ENCODE data around the gene DNAJC11.
"Not testable (repeated sequence)": the region's sequence is repeated elsewhere in the genome, so short reads cannot be mapped to it uniquely, and the experiment has no call there.

Gene DNAJC11

DNA sequence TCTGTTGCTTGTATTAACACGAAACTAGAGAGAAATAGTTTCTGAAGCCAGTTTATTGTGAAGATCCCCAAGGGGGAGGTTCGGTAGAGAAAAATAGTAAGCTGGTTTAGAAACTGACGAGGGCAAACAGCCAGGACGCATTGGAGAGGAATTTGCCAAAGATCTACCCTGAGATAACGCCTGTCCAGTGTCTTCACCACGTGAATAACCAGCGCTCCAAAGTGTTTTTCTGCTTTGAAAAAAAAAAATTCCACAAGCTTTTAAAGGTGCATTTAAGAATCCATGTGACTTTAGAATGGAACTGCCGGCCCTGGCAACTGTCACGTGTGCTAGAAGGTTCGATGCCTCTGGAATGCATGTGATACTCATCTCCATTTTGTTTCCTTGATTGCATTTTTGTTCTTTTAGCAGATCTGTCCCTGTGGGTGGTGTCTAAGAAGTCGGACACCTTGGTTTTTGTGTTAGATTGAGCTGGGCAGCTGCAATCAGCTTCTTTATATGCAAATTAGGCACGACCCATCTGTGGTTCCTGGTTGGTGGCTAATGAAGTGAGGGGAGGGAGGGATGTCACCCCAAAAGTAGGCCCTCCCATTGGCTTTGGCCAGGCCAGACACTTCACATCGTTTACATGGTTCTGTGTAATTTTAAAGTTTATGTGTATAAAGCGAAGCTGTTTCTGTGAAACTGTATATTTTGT lies 78.2 kb downstream of the DNAJC11 start:
- DNase-seq: no peak

DNA sequence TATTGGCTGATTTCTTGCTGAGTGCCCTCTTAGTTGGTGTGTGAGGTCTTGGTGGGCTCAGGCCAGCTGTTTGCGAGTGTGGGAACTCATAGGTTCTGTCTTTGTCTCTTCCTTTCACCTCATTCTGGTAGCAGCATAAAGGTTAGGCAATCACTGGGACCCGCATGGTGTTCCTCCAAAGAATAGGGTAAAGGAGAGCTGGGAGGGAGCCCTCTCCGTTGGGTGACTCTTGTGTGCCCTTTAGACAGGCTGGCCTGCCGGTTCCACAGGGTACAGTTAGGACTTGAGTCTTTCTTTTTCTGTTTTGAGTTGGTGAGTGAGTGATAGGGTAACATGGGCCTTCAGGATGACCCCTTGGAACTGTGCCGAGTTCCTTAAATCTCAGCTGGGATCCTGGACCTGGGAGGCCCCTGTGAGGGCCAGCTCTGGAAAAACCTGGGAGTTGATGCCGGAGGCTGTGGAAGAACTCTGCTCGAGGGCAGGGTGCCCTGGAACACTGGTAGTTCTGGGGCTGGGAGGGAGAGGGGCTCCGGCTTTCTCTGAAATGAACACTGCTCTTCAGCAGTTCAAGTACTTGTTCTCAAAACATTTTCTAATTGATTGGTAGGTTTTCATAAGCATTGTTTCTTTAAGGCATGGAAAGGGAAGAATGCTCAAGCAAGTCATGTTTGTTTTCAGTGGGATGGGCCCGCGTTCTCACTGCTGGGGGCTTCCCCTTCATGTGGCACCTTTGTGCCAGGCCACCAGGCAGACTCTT lies 79.0 kb downstream of the DNAJC11 start:
- no peak for DNase-seq

DNA sequence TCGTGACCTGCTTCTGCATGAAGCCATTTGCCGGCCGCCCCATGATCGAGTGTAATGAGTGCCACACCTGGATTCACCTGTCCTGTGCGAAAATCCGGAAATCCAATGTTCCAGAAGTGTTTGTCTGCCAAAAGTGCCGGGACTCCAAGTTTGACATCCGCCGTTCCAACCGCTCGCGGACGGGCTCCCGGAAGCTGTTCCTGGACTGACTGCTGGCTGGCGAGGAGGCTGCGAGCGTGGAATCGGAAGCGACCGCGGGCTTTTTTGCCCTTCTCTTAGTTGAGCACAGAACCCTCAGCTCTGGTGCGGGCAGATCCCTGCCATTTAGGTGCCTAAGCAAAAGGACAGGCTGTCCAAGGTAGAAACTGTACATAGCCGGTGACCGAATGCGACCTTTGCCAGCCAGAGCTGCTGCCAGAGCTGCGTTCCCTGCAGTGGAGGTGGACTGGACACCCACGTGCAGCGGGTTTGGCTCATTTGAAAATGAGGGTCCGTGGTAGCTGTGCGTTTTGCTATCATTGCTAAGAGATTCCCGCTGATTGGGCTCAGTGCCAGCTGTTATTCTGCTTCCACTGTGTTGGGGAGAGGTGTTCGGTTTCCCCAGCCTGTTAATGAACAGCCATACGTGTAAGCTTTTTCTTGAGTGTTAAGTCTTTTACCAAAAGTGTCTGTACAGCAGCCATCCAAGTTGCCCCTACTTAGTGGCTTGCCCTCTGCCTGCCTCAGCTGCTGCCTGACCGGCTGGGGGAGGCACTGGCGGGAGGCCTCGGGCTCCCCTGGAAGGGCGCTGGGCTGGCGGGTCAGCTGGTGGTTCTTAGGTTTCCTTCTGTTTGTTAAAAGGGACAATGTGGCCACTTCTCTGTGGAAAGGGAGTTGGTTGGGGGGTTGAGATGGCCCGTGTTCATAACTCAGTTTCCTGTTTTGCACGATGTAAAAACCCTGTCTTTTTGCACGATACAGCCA lies 79.9 kb downstream of the DNAJC11 start:
- DNase-seq: no peak

DNA sequence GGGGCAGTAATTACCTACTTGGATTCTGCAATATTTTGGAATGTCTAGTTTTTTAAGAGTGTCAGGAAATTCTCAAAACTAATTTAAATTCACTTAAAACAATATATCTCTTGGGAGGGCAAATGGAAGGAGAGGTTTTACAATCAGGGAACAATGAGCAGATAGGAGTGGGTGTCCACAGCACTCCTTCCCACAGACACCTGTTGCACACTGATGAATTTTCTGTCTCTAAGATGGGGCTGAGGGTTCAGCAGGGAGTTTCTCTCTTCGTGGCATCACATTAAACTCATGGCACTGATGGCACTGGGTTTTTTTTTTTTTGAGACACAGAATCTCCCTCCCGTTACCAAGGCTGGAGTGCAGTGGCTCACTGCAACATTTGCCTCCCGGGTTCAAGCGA lies 82.6 kb downstream of the DNAJC11 start:
- no peak for DNase-seq

DNA sequence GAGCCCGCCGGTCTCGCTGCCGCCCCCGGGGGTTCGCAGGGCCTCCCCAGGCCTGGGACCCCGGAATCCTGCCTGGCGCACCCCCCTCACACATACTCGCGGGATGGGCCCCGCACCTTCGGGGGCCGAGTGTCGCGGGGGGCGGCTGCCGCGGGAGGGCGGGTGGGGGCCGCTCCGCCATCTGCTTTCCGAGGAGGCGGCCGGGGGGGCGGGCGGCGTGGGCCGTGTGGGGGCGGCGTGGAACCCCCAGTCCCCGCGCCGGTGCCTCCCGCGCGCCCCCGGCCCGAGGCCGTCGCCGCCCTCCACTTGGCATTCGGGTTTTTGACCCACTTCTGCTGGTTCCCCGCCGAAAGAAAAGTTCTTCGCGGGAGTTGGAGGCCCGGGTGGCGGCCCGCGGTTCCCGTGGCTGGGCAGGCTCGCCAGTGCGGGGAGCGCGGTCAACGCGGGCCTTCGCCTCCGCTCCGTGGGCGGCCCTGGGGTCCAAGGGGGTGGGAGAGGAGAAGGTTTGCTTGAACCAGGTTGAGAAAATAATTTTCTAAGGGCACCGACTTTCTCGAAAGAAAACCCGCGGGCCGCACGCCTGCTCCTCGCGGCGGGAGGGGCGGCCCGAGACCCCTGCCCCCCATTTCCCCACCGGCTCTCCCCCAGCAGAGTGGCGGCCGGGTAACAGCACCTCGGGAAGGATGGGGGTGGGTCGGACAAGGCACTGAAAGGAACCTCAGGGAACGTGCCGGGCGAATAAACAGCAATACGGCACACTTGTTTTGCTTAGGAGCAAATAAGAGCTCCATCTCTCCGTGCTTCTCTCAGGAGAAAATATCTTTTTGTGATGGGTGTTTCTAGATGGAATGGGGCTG lies 86.5 kb downstream of the DNAJC11 start:
- no peak for DNase-seq

DNA sequence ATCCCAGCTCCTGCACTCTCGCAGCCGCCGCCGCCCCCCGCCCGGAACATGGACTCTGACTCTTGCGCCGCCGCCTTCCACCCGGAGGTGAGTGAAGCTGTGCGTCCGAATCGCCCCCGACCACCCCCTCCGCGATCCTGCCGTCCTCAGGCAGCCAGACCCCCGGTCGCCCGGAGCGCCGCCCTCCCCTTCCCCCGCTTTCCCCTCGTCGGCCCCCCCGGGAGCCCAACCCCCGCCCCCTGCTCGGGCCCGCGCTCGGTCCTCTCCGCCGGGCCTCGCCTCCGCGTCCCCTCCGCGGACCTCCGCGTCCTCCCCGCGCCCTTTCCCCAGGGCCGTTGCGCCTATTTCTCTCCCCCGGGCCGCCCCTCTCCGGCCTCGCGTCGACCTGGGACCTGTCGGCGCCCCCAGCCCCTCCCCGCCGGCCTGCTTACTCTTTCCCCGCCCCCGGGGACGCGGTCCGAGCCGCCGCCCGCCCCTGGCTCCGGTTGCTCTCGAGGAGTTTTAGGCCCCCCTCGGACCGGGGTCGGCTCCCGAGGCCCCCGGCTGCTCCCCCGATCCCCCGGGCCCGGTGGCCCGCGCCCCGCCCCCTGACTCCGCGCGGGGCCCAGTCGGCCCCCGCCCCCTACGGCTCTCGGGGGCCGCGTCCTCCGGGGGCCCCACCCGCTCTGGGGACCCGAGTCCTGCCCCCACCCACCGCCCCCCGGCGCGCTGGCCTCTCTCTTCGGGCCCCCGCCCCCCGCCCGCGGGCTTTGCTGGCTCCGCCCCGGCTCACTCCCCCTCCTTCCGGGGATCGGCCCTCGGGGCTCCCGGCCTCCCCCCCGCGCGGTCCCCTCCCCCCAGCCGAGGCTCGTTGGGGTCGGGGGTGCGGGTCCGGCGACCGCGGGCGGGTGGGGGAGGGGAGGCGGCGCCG lies 87.3 kb downstream of the DNAJC11 start:
- DNase-seq: peak; percentile 61 to 65

DNA sequence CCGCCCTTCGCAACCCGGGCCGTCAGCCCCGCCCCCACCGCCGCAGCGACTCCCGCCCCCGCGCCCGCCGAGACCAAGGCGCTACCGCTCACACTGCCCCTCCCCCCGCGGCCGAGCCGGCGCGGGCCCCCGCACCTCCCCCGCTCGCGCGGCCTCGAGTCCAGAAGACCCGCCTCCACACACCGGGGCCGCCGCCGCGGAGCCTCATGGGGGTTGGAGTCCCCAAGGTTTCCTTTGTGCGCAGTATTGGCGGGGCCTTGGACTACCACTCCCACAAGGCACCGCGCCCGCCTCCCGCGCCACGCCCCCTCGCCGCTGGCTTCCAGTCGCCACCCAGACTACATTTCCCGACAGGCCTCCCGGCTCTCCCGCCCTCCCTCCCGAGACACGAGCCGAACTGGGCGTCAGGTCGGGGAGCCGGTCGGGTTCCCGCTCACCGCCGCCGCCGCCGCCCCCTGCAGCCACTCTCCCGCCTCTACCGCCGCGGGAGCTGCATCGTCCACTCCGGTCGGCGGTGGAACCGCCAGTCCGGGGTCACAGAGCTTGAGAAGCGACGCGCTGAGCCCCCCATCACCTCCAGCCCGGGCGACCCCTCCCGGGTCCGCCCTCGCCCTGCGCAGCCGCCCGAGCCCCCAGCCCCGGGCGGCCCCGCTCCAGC lies 88.1 kb downstream of the DNAJC11 start, which contains the start of gene PHF13:
TSS of gene PHF13 (plus strand) at position 371 of the 658 bp plus-strand sequence. CDS start 336 bp downstream, outside the sequence.
- peak; percentile 100 for DNase-seq

DNA sequence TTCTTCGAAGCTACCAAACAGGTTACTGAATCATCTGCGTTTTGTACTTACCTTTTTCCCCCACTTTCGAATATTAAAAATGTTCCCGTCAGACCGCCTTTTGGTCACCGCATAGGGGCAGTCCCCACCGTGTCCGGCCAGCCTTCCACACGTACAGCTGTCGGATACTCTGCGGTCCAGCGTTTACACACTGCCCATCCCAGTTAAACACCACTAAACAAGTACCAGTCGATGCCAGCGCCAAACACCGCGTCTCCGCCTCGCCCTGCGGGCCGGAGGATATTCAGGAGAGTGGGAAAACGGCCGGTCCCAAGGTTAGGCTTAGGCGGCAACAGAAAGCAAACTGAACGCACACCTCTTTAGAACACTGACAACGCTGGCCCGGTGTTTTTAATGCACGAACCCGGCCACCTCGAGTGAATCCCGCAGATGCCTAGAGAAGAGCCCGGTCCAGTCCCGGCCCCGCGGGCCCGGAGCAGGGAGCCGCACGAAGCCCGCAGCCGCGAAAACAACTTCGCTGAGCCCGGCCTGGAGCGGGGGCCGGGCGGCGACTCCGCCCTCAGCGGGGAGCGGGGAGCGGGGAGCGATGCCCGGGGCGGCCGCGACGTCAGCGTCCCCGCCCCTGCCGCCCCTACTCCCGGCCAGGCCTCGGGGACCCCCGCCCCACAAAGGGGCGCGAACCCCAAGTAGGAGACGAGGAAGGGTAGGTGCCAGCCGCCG lies 88.8 kb downstream of the DNAJC11 start:
- DNase-seq: no peak

DNA sequence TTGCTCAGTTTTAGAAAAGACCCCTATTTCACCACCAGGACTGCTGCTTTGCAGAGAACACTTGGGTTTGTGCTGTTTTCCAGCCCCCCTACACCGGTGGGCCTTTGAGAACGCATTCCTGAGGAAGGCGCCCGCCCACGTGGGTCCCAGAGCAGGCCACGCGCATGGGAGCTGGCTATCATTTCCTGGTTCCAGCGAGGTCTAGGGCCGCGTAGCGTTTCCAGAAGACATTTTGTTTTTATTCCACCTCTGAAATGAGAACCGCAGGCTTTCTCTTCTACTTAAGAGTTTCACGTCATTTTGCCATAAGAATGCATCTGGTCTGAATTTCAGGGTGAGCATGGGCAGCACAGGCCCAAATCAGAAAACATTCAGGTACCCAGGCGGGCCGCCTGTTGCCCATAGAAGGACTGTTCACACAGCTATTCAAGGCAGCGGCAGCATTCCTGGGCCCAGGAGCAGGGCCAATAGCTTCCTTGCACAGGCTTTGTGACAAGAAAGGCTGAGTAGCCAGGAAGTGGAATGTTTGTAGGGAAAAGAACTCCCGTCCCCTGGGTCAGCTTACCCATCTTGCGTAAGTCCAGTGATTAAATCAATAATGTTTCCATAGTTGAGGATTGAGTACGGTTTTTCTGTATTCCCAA lies 97.6 kb downstream of the DNAJC11 start:
- peak; percentile 35 to 46 for DNase-seq

DNA sequence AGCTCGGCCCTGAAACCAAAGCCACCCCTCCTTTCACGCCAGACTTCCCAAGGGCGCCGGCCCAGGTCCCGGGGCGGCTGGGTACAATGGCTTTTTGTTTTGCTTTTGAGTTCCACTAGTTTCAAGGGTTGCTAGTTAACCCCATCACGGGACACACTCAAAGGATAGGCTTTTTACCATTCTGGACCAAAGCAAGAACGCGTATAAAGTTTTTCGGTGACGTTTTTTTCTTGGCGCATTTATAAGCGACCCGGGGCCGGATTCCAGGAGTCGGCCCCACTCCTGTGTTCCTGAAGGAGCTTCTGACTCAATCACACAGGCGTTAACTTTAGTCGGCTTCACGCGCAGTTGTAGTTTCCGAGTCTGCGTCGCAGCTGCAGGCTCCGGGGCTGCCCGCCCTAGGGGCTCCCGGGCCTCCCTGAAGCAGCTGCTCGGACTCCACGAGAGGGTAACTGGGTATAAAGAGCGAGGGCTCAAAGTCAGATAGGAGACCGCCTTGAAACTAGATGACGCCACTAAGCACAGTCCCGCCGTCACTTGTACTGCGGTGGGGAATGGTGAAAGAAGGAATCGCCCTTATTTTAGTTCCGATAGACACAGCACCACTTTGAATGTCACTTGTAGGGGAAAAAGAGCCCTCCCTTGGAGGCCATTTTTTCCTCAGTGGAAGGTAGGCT lies 98.2 kb downstream of the DNAJC11 start:
- peak; percentile 58 to 63 for DNase-seq

DNA sequence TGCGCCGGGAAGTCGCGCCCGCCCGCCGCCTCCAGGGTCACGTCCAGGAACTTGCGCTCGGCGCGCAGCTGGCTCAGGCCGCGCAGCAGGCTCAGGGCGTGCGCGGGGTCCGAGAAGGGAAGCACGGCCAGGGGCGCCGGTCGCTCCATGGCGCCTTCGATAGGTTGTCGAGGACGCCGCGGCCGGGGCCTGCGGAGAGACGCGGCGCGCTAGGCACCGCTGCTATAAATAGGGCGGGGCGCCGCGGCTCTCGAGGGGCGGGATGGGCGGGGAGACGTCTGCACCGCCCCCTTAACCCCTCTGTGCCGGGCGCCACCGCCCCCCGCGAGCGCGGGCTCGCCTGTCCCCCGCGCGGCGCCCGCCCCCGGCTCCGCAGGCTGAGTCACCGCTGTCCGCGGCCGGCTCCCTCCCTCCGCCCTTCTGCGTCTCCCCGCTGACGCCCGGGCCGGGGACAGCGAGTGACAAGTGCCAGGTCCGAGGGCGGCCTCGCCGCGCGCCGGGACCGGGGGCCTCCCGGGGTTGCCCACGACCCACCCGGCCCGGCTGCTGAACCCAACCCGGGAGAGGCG lies 98.9 kb downstream of the DNAJC11 start, which contains the start of gene KLHL21:
TSS of gene KLHL21 (minus strand) at position 201 of the 569 bp plus-strand sequence. CDS start at position 149, 52 bp downstream.
- peak; percentile 87 to 91 for DNase-seq

DNA sequence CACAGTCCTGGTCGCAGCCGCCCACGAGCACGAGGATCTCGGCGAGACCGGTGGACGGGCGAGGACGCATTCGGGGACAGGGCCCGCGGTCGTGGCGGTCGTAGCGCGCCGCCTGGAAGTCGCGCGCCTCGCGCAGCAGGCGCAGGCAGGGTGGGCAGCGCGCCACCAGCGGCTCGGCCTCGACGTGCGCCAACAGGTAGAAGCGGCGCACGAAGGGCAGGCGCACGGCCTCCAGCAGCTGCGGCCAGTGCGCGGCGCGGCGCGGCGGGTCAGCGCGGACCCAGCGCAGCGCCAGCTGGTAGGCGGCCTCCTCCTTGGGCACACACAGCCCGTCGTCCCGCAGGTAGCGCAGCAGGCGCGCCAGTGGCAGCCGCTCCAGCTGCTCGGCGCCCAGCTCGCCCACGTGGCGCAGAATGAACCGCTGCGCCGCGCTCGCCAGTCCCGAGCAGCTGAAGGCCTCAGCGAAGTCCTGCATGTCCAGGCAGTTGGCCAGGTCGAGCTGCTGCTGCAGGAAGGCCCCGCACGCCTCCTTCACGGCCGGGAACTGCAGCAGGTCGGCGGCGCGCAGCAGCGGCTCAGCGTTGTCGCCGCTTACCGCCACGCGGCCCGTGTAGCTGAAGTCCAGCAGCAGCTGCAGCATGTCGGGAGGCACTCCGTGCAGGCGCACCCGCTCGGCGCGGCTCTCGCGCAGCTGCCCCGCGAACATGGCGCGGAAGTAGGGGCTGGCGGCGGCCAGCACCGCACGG lies 99.5 kb downstream of the DNAJC11 start:
- peak; percentile 36 to 40 for DNase-seq

DNA sequence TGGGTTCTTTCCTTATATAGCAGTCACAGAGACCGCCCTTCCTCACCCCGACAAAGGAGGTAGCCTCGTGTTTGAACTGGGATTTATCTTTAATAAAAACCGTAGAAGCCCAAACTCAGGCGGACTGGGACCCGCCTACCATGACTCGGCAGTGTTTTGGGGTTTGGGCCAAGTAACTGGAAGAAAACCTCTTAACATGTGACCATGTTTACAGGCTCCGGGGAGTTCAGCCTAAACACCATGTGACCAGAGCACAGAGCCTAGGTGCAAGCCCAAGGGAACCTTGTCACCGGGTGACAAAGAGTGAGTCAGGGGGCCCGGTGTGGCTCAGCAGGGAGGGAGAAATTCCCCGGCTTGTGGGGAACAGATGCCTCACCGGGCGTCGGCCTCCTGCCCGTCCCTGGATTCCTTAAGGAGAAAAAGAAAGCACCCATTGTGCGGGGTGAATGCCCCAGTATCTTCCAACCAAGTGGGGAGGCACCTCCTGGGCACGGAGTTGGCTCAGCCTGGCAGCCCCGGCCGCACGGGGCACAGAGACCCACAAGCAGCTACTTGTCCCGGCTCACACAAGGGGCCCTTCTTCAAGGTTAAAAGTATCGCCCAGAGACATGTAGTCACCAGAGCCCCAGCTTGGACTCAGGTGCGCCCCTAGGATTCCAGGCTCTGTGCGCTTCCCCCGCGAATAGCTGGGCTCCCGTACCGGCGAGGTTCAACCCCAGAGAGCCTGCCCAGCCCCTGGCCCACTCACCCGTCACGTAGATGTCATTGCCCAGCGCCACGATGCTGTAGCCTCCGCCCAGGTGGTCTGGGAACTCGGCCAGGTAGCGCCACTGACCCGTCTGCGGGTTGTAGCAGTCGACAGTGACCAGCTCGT lies 100.3 kb downstream of the DNAJC11 start:
- peak; percentile 85 to 89 for DNase-seq

DNA sequence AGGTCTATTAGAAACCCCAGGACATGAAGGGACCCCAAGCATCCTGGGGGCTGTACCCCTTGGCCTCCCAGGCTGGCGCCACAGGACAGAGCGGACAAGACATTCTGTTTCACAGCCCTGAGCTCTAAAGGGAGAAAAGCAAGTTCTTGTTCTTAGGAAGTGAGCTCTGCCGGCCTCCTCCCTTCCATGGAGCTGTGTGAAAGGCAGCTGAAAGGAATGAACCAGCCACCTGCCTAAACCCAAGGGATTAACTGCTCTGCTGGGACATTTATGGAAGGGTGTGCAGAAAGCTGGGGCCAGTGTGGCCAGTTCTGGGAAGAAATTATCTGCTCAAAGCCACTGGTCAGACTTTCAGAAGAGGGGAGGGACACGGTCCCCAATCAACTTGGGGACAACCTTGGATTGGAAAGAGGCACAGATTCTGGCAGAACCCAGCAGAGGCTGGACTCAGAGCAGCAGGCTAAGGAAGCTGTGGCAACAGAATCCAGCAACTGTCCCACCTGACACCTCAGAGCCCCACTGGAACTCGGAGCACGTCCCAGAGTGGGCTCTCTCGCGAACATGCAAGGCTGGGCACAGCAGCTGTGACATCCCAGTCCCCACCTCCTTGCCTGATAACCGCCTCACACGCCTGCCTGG lies 101.1 kb downstream of the DNAJC11 start:
- DNase-seq: no peak

DNA sequence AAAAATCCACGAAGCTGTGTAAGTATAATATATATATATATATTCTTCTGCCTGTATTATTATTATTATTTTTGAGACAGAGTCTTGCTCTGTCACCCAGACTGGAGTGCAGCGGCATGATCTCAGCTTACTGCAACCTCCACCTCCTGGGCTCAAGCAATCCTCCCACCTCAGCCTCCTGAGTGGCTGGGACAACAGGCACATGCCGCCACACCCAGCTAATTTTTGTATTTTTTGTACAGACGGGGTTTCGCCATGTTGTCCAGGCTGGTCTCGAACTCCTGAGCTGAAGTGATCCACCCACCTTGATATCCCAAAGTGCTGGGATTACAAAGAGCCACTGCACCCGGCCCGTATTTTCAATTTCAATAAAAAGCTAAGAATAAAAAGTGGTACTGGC lies 101.6 kb downstream of the DNAJC11 start:
- not testable (repeated sequence) for DNase-seq

Measured in activated CD4-positive, alpha-beta T cell treated with anti-CD3 and anti-CD28 coated beads, Interleukin-2, amount 50 U/mL, for 48 hours (primary cell).